Suprapubic skin (tissue), 4 donors: ENCODE results near the gene RBM5. TPM values are rescaled to one million over a fixed set of nuclear protein-coding genes. Genes with fewer than 3 reads are reported as not detected.

Experiments
- DNase-seq, 2 donors: peaks; one replicate each; pipeline ENCODE4 v3.0.0-alpha.2; 2019; ENCODE audit warnings: low spot score in 2 of 2
- H3K27ac ChIP-seq: fragments of 200-600 bp; sonication (generic); one replicate; pipeline ENCODE4 v1.5.1; 2019
- H3K27me3 ChIP-seq: fragments of 200-600 bp; sonication (generic); one replicate; pipeline ENCODE4 v1.5.1; 2019
- H3K36me3 ChIP-seq: fragments of 200-600 bp; sonication (generic); one replicate; pipeline ENCODE4 v1.5.1; 2019
- H3K4me1 ChIP-seq: fragments of 200-600 bp; sonication (generic); one replicate; pipeline ENCODE4 v1.5.1; 2019
- H3K4me3 ChIP-seq: fragments of 200-600 bp; sonication (generic); one replicate; pipeline ENCODE4 v1.5.1; 2019; ENCODE audit warnings: mild to moderate bottlenecking
- H3K9me3 ChIP-seq: fragments of 200-600 bp; sonication (generic); one replicate; pipeline ENCODE4 v1.5.1; 2019
- CTCF ChIP-seq, 2 donors: fragments of 200-600 bp in 1 of 2; fragments of 450-650 bp in 1 of 2; sonication (generic) in 1 of 2; IDR thresholded peaks; one replicate each; pipeline ENCODE4 v1.5.1; 2016 to 2019; ENCODE audit warnings: antibody characterized with exemption in 2 of 2, mild to moderate bottlenecking in 1 of 2, moderate library complexity in 1 of 2
- EP300 ChIP-seq: sonication (generic); formaldehyde crosslinking; IDR thresholded peaks from one replicate; pipeline ENCODE4 v1.6.1; 2017; ENCODE audit warnings: antibody characterized with exemption
- POLR2A ChIP-seq, 2 donors: fragments of 450-650 bp; IDR thresholded peaks; one replicate each; pipeline ENCODE4 v1.6.1; 2017; ENCODE audit warnings: antibody characterized with exemption in 2 of 2, mild to moderate bottlenecking in 2 of 2, moderate library complexity in 2 of 2
- POLR2AphosphoS5 ChIP-seq, 3 donors: sonication (generic); formaldehyde crosslinking; IDR thresholded peaks; one replicate each; pipeline ENCODE4 v1.6.1; 2017; ENCODE audit warnings: antibody characterized with exemption in 3 of 3
- WGBS: methylation state at CpG from one replicate; pipeline ENCODE4 v1.1.5; 2018; 5-methylcytosine and 5-hydroxymethylcytosine counted together
- total RNA-seq, 4 donors: library from RNA; depleted of rRNA; stranded (reverse); fragments of >200 nt; gene quantifications; one replicate each; pipeline ENCODE4 v1.1.0, GENCODE V29; 2016

Gene RBM5
- total RNA-seq, 4 donors from 2014 or later, result 129 to 681 (median 208) TPM

DNA sequence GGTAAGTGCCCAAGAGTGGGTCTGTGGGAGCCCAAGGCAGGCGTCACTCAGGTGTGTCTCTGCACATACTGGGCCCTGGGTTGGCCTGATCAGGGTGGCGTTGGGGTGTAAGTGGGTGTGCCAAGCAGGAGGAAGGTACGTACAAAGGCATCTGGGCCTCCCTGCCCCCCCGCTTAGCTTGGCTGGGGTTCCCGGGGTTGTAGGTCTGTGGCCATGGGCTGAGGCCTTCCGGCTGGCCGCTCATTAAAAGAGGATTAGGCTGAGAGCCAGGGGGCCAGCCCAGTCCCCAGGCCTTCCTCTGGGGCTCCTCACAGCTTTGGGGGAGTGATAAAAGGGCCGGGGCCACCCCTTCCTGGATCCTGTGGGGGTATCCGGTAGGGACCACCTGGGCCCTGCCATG is 79.7 kb downstream of the RBM5 start:
- H3K27ac ChIP-seq, result peak overlapping the region; percentile 74
- no peak overlapping the region for H3K4me3 ChIP-seq
- H3K4me1 ChIP-seq, result peaks cover 97% of the 10 kb centered on the region
- H3K27me3 ChIP-seq, result no peaks in the 10 kb centered on the region
- TF ChIP-seq POLR2A (IDR thresholded peaks at IDR 0.05) (no peak), EP300 (no peak), POLR2AphosphoS5 (IDR thresholded peaks at IDR 0.05) (no peak), CTCF (IDR thresholded peaks at IDR 0.05) (no peak)
- no peak for DNase-seq
- no peaks in the 10 kb centered on the region for H3K9me3 ChIP-seq
- 60% methylated on average over 1 of the region's 9 CpGs for WGBS
- no peaks in the 10 kb centered on the region for H3K36me3 ChIP-seq

Other genes starting within 250 kb of the RBM5 start
- gene TRAIP, start 232.4 kb upstream of the RBM5 start, total RNA-seq, result 1 to 10 TPM; 3.4 to 8.4 (median 4.7) TPM
- 1 to 10 TPM in 1 of 4 donors, not detected in 3; 2.0 TPM for gene CAMKV, start 219.0 kb upstream of the RBM5 start, total RNA-seq
- 100 to 1,000 TPM in 1 of 4 donors, 10 to 100 TPM in 3; 37.7 to 129 (median 53.8) TPM for gene MST1R, start 185.0 kb upstream of the RBM5 start, total RNA-seq
- 10 to 100 TPM in 3 of 4 donors, 1 to 10 TPM in 1; 6.2 to 15.6 (median 11.9) TPM for gene MON1A, start 159.1 kb upstream of the RBM5 start, total RNA-seq
- 100 to 1,000 TPM in 2 of 4 donors, 10 to 100 TPM in 2; 73.5 to 222 (median 89.5) TPM for gene RBM6, start 148.8 kb upstream of the RBM5 start, total RNA-seq
- 100 to 1,000 TPM; 123 to 188 (median 130) TPM for gene SEMA3F, start 66.4 kb downstream of the RBM5 start, total RNA-seq
- under 1 TPM in 1 of 4 donors, not detected in 3; 0.64 TPM for gene GNAT1, start 102.7 kb downstream of the RBM5 start, total RNA-seq
- 1 to 10 TPM in 2 of 4 donors, under 1 TPM in 2; 0.25 to 2.2 (median 1.00) TPM for gene SLC38A3, start 116.4 kb downstream of the RBM5 start, total RNA-seq
- gene GNAI2, start 147.3 kb downstream of the RBM5 start, total RNA-seq, result 10 to 100 TPM; 70.9 to 91.3 (median 76.7) TPM
- gene SEMA3B, start 180.2 kb downstream of the RBM5 start, total RNA-seq, result 1 to 10 TPM; 2.9 to 5.2 (median 4.1) TPM
- under 1 TPM in 1 of 4 donors, not detected in 3; 0.30 TPM for gene LSMEM2, start 190.2 kb downstream of the RBM5 start, total RNA-seq
- 10 to 100 TPM; 56.3 to 84.9 (median 75.2) TPM for gene IFRD2, start 203.5 kb downstream of the RBM5 start, total RNA-seq
- gene HYAL3, start 210.5 kb downstream of the RBM5 start, total RNA-seq, result 1 to 10 TPM; 2.5 to 7.8 (median 6.1) TPM
- gene NAA80, start 210.5 kb downstream of the RBM5 start, total RNA-seq, result 10 to 100 TPM; 19.5 to 23.4 (median 20.3) TPM
- gene HYAL1, start 214.7 kb downstream of the RBM5 start, total RNA-seq, result 10 to 100 TPM; 19.5 to 31.0 (median 27.4) TPM
- gene HYAL2, start 233.8 kb downstream of the RBM5 start, total RNA-seq, result 10 to 100 TPM; 47.7 to 87.0 (median 80.3) TPM
- 10 to 100 TPM; 12.8 to 21.7 (median 17.4) TPM for gene TUSC2, start 239.3 kb downstream of the RBM5 start, total RNA-seq